HCT116 (cell line): ENCODE measurements around the gene RRP12. TPM values are rescaled to one million over a fixed set of nuclear protein-coding genes. Genes with fewer than 3 reads are reported as not detected.

ENCODE experiments used
- ATAC-seq: fragments of 200-7000 bp; cut with Tn5 transposase; 2 replicates; pipeline ENCODE4 v1.9.1; 2020; ENCODE audit warnings: mild to moderate bottlenecking, moderate library complexity
- BruUV-seq: library from RNA; stranded (reverse); fragments of 400-500 nt; replicated peaks from 2 replicates; lab custom pipeline; 2021; lab: Mats Ljungman, UMichigan
- CTCF ChIA-PET: fragments of 300-600 bp; sonication (Branson Sonifier 250); formaldehyde crosslinking; loops from one replicate; lab custom pipeline; 2021; ENCODE audit warnings: antibody characterized with exemption; lab: Charles Lee
- POLR2A ChIA-PET: fragments of 300-600, 350-600 bp; sonication (Branson Sonifier 250); formaldehyde crosslinking; loops from one replicate; lab custom pipeline; 2021; ENCODE audit warnings: antibody characterized with exemption; lab: Charles Lee
- RAD21 ChIA-PET, 2 experiments: fragments of 300-600 bp; sonication (Branson Sonifier 250); formaldehyde crosslinking; loops; one replicate each; lab custom pipeline; 2023; ENCODE audit warnings: low total read pairs in 2 of 2; ENCODE audit not compliant: uncharacterized antibody in 2 of 2, unreplicated experiment in 2 of 2, low non-redundant PET in 1 of 2; lab: Charles Lee
- DNase-seq: peaks from one replicate; pipeline ENCODE4 v3.0.0-alpha.2; 2010; ENCODE audit warnings: low read depth, low spot score
- H2AFZ ChIP-seq: fragments of 200-600 bp; shearing (Covaris generic), sonication (generic); 2 replicates; pipeline ENCODE4 v1.6.1; 2017; ENCODE audit warnings: low read depth, mixed run types, mixed read lengths, antibody characterized with exemption, low read length; ENCODE audit not compliant: poor library complexity, severe bottlenecking
- H3K27ac ChIP-seq: 2 replicates; pipeline ENCODE4 v1.5.1; 2012; ENCODE audit warnings: low read depth, low read length
- H3K27me3 ChIP-seq: fragments of 200-600 bp; sonication (generic); 2 replicates; pipeline ENCODE4 v1.6.1; 2016; ENCODE audit warnings: mixed run types, low read length, mixed read lengths; ENCODE audit not compliant: insufficient read depth
- H3K36me3 ChIP-seq, 2 experiments: fragments of 200-500 bp in 1 of 2; fragments of 200-600 bp in 1 of 2; sonication (Bioruptor generic) in 1 of 2; sonication (generic) in 1 of 2; 2 replicates each; pipeline versions ENCODE4 v1.5.1 to v1.6.1; 2014 to 2016; ENCODE audit warnings: low read length in 2 of 2, inconsistent platforms in 1 of 2, mixed read lengths in 1 of 2, mixed run types in 1 of 2; ENCODE audit not compliant: insufficient read depth in 2 of 2, control insufficient read depth in 1 of 2
- H3K4me1 ChIP-seq, 2 experiments: fragments of 200-600 bp in 1 of 2; sonication (generic) in 1 of 2; 2 replicates each; pipeline versions ENCODE4 v1.5.1 to v1.6.1; 2012 to 2017; ENCODE audit warnings: low read length in 2 of 2, inconsistent platforms in 1 of 2, mild to moderate bottlenecking in 1 of 2, mixed read lengths in 1 of 2, mixed run types in 1 of 2, moderate library complexity in 1 of 2; ENCODE audit not compliant: insufficient read depth in 2 of 2, control insufficient read depth in 1 of 2
- H3K4me2 ChIP-seq: fragments of 200-600 bp; sonication (generic); 2 replicates; pipeline ENCODE4 v1.6.1; 2017; ENCODE audit warnings: mixed run types, low read length, mixed read lengths
- H3K4me3 ChIP-seq, 2 experiments: fragments of 200-600 bp in 1 of 2; sonication (generic) in 1 of 2; replicated peaks in 1 of 2; 2 replicates each; pipeline ENCODE4 v1.5.1; 2011 to 2016; ENCODE audit warnings: low read length in 2 of 2, control low read depth in 1 of 2, low read depth in 1 of 2, mild to moderate bottlenecking in 1 of 2, mixed read lengths in 1 of 2, mixed run types in 1 of 2
- H3K79me2 ChIP-seq: fragments of 200-600 bp; sonication (generic); 2 replicates; pipeline ENCODE4 v1.6.1; 2017; ENCODE audit warnings: mild to moderate bottlenecking, mixed run types, low read length, moderate library complexity, mixed read lengths; ENCODE audit not compliant: insufficient read depth
- H3K9ac ChIP-seq: fragments of 200-600 bp; sonication (generic); 2 replicates; pipeline ENCODE4 v1.6.1; 2016; ENCODE audit warnings: low read length, mixed read lengths
- H3K9me2 ChIP-seq: fragments of 200-600 bp; sonication (generic), shearing (Covaris generic); 2 replicates; pipeline ENCODE4 v1.6.1; 2017; ENCODE audit warnings: mixed run types, mild to moderate bottlenecking, moderate library complexity; ENCODE audit not compliant: insufficient read depth
- H3K9me3 ChIP-seq, 2 experiments: fragments of 200-500 bp in 1 of 2; fragments of 200-600 bp in 1 of 2; sonication (Bioruptor generic) in 1 of 2; sonication (generic) in 1 of 2; 2 replicates each; pipeline ENCODE4 v1.6.1; 2014 to 2017; ENCODE audit warnings: low read length in 2 of 2, mixed read lengths in 2 of 2, inconsistent platforms in 1 of 2, low read depth in 1 of 2, mild to moderate bottlenecking in 1 of 2, mixed run types in 1 of 2, moderate library complexity in 1 of 2; ENCODE audit not compliant: control insufficient read depth in 1 of 2, insufficient read depth in 1 of 2
- H4K20me1 ChIP-seq: fragments of 200-600 bp; sonication (generic), shearing (Covaris generic); 2 replicates; pipeline ENCODE4 v1.6.1; 2017; ENCODE audit warnings: mixed run types, mild to moderate bottlenecking, moderate library complexity; ENCODE audit not compliant: insufficient read depth
- ATF3 ChIP-seq: IDR thresholded peaks from 2 replicates; pipeline ENCODE4 v1.6.1; 2012
- FOSL1 ChIP-seq: IDR thresholded peaks from 2 replicates; pipeline ENCODE4 v1.6.1; 2012; ENCODE audit warnings: low read depth
- POLR2AphosphoS5 ChIP-seq: IDR thresholded peaks from 2 replicates; pipeline ENCODE4 v1.6.1; 2011; ENCODE audit warnings: mild to moderate bottlenecking, low read depth, low read length, moderate library complexity
- SP1 ChIP-seq: IDR thresholded peaks from 2 replicates; pipeline ENCODE4 v1.6.1; 2012; ENCODE audit warnings: low read depth
- YY1 ChIP-seq: IDR thresholded peaks from 2 replicates; pipeline ENCODE4 v1.6.1; 2011; ENCODE audit warnings: low read length, low read depth, moderate library complexity, mild to moderate bottlenecking; ENCODE audit not compliant: insufficient replicate concordance; ENCODE audit errors: extremely low read depth
- ZNF274 ChIP-seq: fragments of 200-500 bp; sonication (Bioruptor generic); IDR thresholded peaks from 2 replicates; pipeline ENCODE4 v1.6.1; 2014; ENCODE audit warnings: mild to moderate bottlenecking, low read depth, low read length, inconsistent platforms
- intact Hi-C: fragments of 100-400 bp; cut with micrococcal nuclease; formaldehyde crosslinking; loops from 2 replicates; pipeline ENCODE4 v1.10.0; 2022
- total RNA-seq: library from RNA; stranded (reverse); gene quantifications from one replicate; pipeline ENCODE4 v1.2.1, GENCODE V29; 2021; ENCODE audit not compliant: unreplicated experiment
- TF ChIP-seq, protein P1 (sequence below), 3 experiments: fragments of 200-600 bp in 1 of 3; sonication (generic) in 1 of 3; IDR thresholded peaks in 2 of 3; conservative IDR thresholded peaks in 1 of 3; 2 replicates each; pipeline ENCODE4 v1.5.1; 2012 to 2017; ENCODE audit warnings: low read depth in 2 of 3, low read length in 2 of 3, antibody characterized with exemption in 1 of 3, borderline replicate concordance in 1 of 3, control low read depth in 1 of 3, mild to moderate bottlenecking in 1 of 3, mixed read lengths in 1 of 3, mixed run types in 1 of 3, moderate library complexity in 1 of 3; ENCODE audit not compliant: insufficient read depth in 1 of 3

Gene RRP12
- total RNA-seq, 1 experiment from 2014 or later = 67.0 TPM

DNA sequence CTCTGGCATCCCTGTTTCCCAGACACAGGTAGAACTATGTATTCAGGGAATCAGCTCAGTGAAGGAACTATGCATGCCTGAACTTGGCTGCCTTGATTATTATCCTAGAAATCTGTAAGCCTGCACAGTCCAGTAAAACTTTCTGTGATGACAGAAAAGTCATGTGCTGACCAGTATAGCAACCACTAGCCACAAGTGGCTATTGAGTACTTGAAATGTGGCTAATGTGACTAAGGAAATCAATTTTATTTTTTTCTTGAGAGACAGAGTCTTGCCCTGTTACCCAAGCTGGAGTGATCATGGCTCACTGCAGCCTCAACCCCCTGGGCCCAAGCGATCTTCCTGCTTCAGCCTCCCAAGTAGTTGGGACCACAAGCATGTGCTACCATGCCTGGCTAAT is 41.1 kb upstream of the RRP12 start:
- CTCF ChIA-PET = no interaction called here
- H3K36me3 ChIP-seq = peaks cover 5 to 13% of the 10 kb centered on the region in 2 experiments; a peak in 2 of 4 replicates
- H3K9me3 ChIP-seq = no peaks in the 10 kb centered on the region
- H3K4me3 ChIP-seq = no peak overlapping the region
- H2AFZ ChIP-seq = no peak overlapping the region
- ATAC-seq (no peak), DNase-seq (no peak)
- peaks cover 41% of the 10 kb centered on the region for H3K79me2 ChIP-seq
- no TSS peak for BruUV-seq
- peaks cover 9 to 19% of the 10 kb centered on the region in 2 experiments for H3K4me1 ChIP-seq
- H3K9me2 ChIP-seq = no peaks in the 10 kb centered on the region
- no peaks in the 10 kb centered on the region for H4K20me1 ChIP-seq
- no peak overlapping the region for H3K4me2 ChIP-seq
- RAD21 ChIA-PET = no interaction called here
- no peaks in the 10 kb centered on the region for H3K27me3 ChIP-seq
- no peak overlapping the region for H3K27ac ChIP-seq
- TF ChIP-seq ZNF274 = no peak
- TF ChIP-seq, all 23 proteins: peak for 0
- H3K9ac ChIP-seq = no peak overlapping the region
- POLR2A ChIA-PET = no interaction called here
- intact Hi-C loops = no loop called here

DNA sequence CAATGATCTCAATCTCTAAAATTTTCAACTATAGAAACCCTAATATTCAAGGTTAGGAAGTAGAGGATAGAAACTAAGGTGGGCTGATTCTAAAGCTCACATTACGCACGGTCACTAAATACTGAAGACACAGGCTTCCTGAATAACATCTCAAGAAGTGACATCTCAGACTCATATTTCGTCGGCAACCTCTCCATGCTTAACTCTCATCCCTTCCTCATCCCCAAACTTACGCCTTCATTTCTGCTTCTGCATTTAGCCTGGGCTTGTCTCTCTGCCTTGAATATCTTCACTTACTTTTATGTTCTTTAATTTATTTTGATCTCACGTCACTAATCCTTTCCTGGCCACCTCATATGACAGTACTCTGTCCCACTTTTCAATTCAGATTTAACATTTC is 34.1 kb upstream of the RRP12 start:
- Histone ChIP-seq H3K79me2 (peaks cover 19% of the 10 kb centered on the region), H3K36me3 (peaks cover 28 to 42% of the 10 kb centered on the region in 2 experiments), H3K27ac (no peak overlapping the region), H3K9ac (no peak overlapping the region), H3K4me1 (no peaks in the 10 kb centered on the region; a peak in 1 of 4 replicates), H3K27me3 (no peaks in the 10 kb centered on the region), H3K9me2 (no peaks in the 10 kb centered on the region), H4K20me1 (peaks cover 6% of the 10 kb centered on the region; the same call in 1 of the 2 replicates), H3K4me3 (no peak overlapping the region), H2AFZ (no peak overlapping the region), H3K4me2 (no peak overlapping the region), H3K9me3 (no peaks in the 10 kb centered on the region)
- ChIA-PET RAD21 (no interaction called here), CTCF (no interaction called here), POLR2A (no interaction called here)
- DNase-seq (no peak), ATAC-seq (no peak)
- intact Hi-C loops = no loop called here
- BruUV-seq = no TSS peak
- TF ChIP-seq YY1 (no peak), ATF3 (no peak), ZNF274 (no peak), SP1 (no peak), FOSL1 (no peak), POLR2AphosphoS5 (0 out of 2 replicates have a peak, but pooled peaks have one; percentile 11)
- TF ChIP-seq, protein P1, sequence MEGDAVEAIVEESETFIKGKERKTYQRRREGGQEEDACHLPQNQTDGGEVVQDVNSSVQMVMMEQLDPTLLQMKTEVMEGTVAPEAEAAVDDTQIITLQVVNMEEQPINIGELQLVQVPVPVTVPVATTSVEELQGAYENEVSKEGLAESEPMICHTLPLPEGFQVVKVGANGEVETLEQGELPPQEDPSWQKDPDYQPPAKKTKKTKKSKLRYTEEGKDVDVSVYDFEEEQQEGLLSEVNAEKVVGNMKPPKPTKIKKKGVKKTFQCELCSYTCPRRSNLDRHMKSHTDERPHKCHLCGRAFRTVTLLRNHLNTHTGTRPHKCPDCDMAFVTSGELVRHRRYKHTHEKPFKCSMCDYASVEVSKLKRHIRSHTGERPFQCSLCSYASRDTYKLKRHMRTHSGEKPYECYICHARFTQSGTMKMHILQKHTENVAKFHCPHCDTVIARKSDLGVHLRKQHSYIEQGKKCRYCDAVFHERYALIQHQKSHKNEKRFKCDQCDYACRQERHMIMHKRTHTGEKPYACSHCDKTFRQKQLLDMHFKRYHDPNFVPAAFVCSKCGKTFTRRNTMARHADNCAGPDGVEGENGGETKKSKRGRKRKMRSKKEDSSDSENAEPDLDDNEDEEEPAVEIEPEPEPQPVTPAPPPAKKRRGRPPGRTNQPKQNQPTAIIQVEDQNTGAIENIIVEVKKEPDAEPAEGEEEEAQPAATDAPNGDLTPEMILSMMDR (IDR thresholded peaks at IDR 0.05 in 2 of 3, conservative IDR thresholded peaks at IDR 0.05 in 1 of 3; ENCODE audit: borderline replicate concordance in 1 of 3, insufficient read depth in 1 of 3, low read depth in 2 of 3, low read length in 2 of 3) = no peak
